ENCODE measurements around the gene SLCO1C1. TPM values are rescaled to one million over a fixed set of nuclear protein-coding genes. Genes with fewer than 3 reads are reported as not detected.

The SLCO1C1 gene, protein sequence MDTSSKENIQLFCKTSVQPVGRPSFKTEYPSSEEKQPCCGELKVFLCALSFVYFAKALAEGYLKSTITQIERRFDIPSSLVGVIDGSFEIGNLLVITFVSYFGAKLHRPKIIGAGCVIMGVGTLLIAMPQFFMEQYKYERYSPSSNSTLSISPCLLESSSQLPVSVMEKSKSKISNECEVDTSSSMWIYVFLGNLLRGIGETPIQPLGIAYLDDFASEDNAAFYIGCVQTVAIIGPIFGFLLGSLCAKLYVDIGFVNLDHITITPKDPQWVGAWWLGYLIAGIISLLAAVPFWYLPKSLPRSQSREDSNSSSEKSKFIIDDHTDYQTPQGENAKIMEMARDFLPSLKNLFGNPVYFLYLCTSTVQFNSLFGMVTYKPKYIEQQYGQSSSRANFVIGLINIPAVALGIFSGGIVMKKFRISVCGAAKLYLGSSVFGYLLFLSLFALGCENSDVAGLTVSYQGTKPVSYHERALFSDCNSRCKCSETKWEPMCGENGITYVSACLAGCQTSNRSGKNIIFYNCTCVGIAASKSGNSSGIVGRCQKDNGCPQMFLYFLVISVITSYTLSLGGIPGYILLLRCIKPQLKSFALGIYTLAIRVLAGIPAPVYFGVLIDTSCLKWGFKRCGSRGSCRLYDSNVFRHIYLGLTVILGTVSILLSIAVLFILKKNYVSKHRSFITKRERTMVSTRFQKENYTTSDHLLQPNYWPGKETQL
- total RNA-seq (2012; rRNA removed) = 0.22 TPM in 1 of 2 replicates, not detected in the other

DNA sequence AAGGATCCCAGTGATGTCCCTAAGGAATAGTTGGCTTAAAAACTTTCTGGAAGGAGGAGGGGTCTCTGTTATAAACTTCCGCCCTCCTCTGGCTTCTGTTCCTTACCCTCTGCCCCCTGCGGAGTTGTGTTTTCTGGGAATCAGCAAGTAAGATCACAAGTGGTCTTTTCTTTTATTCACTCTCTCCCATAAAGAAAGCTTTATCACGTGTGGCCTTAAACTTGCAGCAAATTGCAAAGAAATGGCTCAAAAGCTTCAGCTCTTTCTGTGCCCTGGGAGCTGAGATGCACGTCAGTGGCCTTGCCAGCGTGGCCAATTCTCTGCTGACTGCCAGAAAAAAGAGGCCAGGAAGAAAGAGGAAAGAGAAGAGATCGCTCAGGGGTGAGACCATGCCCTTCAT is at the start of gene SLCO1C1:
TSS of gene SLCO1C1 (plus strand) at position 101 of the 400 bp plus-strand sequence. CDS start 4,245 bp downstream, outside the sequence.
- Histone ChIP-seq H3K36me3 (ENCODE audit: insufficient read depth, low read length) (no peaks in the 10 kb centered on the region), H3K4me1 (ENCODE audit: control insufficient read depth, insufficient read depth, low read length) (no peaks in the 10 kb centered on the region), H3K27me3 (ENCODE audit: control insufficient read depth, insufficient read depth, low read length) (no peaks in the 10 kb centered on the region), H3K4me3 (ENCODE audit: low read length) (no peak within 1 kb of the TSS), H3K4me2 (ENCODE audit: low read length) (no peak within 1 kb of the TSS), H3K9me3 (replicated peaks; ENCODE audit: low read length) (no peaks in the 10 kb centered on the region), H3K9ac (ENCODE audit: low read depth, low read length) (no peak within 1 kb of the TSS)

DNA sequence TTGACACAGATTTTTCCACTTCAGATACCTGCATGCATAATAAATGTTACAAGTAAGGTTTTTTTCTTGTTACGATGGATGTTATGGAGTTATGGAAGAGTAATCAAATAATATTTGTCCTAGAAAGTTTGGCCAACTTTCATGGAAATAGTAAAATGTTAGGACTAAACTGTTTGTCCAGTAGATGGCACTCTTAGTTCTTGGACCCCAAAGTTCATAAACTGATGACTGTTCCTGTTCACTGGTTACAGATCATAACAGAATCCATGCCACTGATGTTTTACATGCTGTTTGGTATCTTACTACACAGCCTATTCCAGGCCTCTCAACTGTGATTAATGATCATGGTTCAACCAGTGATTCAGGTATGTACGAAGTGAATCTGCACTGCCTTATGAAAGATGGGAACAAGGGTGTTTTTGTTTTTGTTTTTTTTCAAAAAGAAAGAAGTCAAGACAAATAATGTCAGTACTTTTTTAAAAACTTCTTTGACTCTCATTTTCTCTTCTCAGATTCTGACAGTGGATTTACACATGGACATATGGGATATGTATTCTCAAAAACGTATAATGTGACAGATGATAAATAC is 48.8 kb upstream of the SLCO1C1 start:
- no peaks in the 10 kb centered on the region for H3K4me1 ChIP-seq (ENCODE audit: control insufficient read depth, insufficient read depth, low read length)
- H3K4me2 ChIP-seq (ENCODE audit: low read length) = no peak overlapping the region
- no peak overlapping the region for H3K4me3 ChIP-seq (ENCODE audit: low read length)
- no peaks in the 10 kb centered on the region for H3K27me3 ChIP-seq (ENCODE audit: control insufficient read depth, insufficient read depth, low read length)
- H3K36me3 ChIP-seq (ENCODE audit: insufficient read depth, low read length) = no peaks in the 10 kb centered on the region
- H3K9ac ChIP-seq (ENCODE audit: low read depth, low read length) = no peak overlapping the region
- H3K9me3 ChIP-seq (replicated peaks; ENCODE audit: low read length) = no peaks in the 10 kb centered on the region

DNA sequence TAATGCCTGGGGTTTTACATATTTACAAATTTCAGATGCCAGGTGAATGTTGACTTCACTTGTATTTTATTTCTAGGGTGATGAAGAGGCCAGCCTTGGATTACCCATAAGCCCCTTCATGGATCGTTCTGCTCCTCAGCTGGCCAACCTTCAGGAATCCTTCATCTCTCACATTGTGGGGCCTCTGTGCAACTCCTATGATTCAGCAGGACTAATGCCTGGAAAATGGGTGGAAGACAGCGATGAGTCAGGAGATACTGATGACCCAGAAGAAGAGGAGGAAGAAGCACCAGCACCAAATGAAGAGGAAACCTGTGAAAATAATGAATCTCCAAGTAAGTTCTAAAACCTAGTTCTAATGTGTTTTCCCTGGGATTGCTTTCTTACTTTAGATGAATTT is 41.3 kb upstream of the SLCO1C1 start:
- no peak overlapping the region for H3K9ac ChIP-seq (ENCODE audit: low read depth, low read length)
- no peak overlapping the region for H3K4me3 ChIP-seq (ENCODE audit: low read length)
- H3K4me1 ChIP-seq (ENCODE audit: control insufficient read depth, insufficient read depth, low read length) = no peaks in the 10 kb centered on the region
- no peaks in the 10 kb centered on the region for H3K36me3 ChIP-seq (ENCODE audit: insufficient read depth, low read length)
- H3K27me3 ChIP-seq (ENCODE audit: control insufficient read depth, insufficient read depth, low read length) = no peaks in the 10 kb centered on the region
- no peaks in the 10 kb centered on the region for H3K9me3 ChIP-seq (replicated peaks; ENCODE audit: low read length)
- H3K4me2 ChIP-seq (ENCODE audit: low read length) = no peak overlapping the region

DNA sequence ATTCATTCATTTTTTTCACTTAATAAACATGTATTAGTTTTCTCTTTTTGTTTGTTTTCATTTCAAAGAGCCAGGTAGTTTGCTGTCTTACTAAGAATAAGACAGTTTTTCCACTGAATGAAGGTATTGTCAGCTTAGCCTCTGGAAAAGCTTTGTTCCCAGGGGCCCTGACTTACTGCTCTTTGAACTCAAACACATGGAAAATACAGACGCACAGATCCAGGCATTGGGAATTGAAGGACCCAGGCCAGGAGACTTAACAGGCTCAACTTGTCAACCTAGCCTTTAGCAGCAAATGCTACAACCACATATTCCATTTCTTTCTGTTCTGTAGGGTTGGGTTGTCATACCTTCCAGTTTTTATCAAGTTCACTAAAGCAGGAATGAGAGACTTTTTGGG is 38.5 kb upstream of the SLCO1C1 start:
- H3K9ac ChIP-seq (ENCODE audit: low read depth, low read length) = no peak overlapping the region
- no peaks in the 10 kb centered on the region for H3K27me3 ChIP-seq (ENCODE audit: control insufficient read depth, insufficient read depth, low read length)
- no peak overlapping the region for H3K4me3 ChIP-seq (ENCODE audit: low read length)
- no peaks in the 10 kb centered on the region for H3K4me1 ChIP-seq (ENCODE audit: control insufficient read depth, insufficient read depth, low read length)
- no peaks in the 10 kb centered on the region for H3K9me3 ChIP-seq (replicated peaks; ENCODE audit: low read length)
- no peaks in the 10 kb centered on the region for H3K36me3 ChIP-seq (ENCODE audit: insufficient read depth, low read length)
- H3K4me2 ChIP-seq (ENCODE audit: low read length) = no peak overlapping the region

DNA sequence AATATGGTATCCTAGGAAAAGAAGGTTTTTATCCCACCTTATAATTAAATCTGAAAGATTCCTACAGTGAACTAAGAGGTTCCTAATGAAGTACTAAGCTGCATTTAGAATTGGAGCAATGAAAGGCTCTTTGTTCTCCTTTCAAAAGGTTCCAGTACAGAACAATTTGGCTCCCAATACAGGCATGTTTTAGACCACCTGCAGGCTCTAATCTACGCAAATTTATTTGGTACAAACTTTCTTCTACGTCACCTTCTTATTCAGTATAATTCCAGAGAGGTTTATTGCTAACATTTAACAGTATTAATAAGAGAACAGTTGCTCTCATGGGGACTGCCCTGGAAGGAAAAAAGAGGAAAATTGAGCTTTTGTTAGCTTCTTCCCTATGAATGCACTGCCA is 37.6 kb upstream of the SLCO1C1 start:
- Histone ChIP-seq H3K27me3 (ENCODE audit: control insufficient read depth, insufficient read depth, low read length) (no peaks in the 10 kb centered on the region), H3K9me3 (replicated peaks; ENCODE audit: low read length) (no peaks in the 10 kb centered on the region), H3K4me1 (ENCODE audit: control insufficient read depth, insufficient read depth, low read length) (no peaks in the 10 kb centered on the region), H3K9ac (ENCODE audit: low read depth, low read length) (no peak overlapping the region), H3K4me3 (ENCODE audit: low read length) (no peak overlapping the region), H3K4me2 (ENCODE audit: low read length) (no peak overlapping the region), H3K36me3 (ENCODE audit: insufficient read depth, low read length) (no peaks in the 10 kb centered on the region)

DNA sequence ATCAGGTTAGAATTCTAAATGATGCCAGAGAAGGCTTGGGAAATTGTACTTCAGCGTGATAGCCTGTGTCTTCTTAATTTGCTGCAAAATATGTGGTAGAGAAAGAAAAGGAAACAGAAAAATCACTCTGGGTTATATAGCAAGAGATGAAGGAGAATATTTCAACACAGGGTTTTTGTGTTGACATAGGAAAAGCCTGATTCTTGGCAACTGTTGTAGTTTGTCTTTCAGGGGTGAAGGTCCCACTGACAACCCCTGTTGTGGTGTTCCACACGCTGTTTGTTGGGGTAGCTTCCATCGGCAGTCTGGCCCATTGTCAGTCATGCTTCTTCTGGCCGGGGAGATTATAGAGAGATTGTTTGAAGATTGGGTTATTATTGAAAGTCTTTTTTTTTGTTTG is 13.8 kb upstream of the SLCO1C1 start:
- Histone ChIP-seq H3K4me1 (ENCODE audit: control insufficient read depth, insufficient read depth, low read length) (no peaks in the 10 kb centered on the region), H3K36me3 (ENCODE audit: insufficient read depth, low read length) (no peaks in the 10 kb centered on the region), H3K27me3 (ENCODE audit: control insufficient read depth, insufficient read depth, low read length) (no peaks in the 10 kb centered on the region), H3K9me3 (replicated peaks; ENCODE audit: low read length) (no peaks in the 10 kb centered on the region), H3K9ac (ENCODE audit: low read depth, low read length) (no peak overlapping the region), H3K4me3 (ENCODE audit: low read length) (no peak overlapping the region), H3K4me2 (ENCODE audit: low read length) (no peak overlapping the region)

DNA sequence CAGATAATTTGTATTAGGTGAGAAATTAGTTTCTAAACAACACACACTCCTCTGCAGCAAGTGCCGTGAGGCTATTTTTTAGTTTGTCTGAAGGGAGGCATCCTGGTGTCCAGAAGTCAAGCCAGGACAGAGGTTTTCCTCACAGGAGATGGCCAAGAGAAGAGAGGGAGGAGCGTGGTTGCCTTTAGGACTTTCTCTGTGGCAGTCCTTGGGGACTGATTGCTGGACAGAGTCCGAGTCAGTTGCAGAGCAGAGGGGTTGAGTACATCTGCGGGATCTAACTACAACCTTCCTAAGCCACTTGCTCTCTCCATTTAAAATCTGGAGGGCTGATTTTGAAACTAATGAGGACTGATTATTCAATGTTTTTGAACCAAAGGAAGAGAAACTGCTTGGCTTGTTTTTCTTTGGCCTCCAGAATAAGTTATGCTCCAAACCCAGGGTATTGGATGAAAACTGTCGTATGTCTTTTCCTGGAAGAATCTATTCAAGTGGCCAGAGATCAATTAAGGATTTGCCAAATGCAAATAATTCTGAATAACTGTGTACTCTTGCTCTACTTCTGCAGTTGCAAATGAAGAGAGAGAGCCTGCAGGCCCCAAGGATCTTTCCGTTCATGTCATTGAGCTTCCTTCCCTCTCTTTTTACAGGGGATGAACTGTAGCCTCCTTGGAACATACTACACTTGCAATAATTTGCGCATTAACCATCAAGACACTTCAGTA is 1.2 kb downstream of the SLCO1C1 start:
- Histone ChIP-seq H3K9me3 (replicated peaks; ENCODE audit: low read length) (no peaks in the 10 kb centered on the region), H3K36me3 (ENCODE audit: insufficient read depth, low read length) (no peaks in the 10 kb centered on the region), H3K4me1 (ENCODE audit: control insufficient read depth, insufficient read depth, low read length) (no peaks in the 10 kb centered on the region), H3K9ac (ENCODE audit: low read depth, low read length) (no peak overlapping the region), H3K4me2 (ENCODE audit: low read length) (no peak overlapping the region), H3K4me3 (ENCODE audit: low read length) (no peak overlapping the region), H3K27me3 (ENCODE audit: control insufficient read depth, insufficient read depth, low read length) (no peaks in the 10 kb centered on the region)

DNA sequence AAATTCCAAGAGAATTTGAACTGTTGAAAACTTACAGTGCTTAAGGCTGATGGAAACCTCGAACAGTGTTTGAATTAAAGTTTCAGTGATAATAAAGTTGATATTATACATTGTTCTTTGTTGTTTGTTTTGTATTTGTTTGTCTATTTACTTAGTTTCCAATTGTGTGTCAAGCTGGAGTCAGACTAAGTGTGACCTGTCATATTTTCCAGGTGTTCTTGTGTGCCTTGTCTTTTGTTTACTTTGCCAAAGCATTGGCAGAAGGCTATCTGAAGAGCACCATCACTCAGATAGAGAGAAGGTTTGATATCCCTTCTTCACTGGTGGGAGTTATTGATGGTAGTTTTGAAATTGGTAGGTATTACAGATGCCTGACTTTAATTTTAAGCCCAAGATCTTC is 6.0 kb downstream of the SLCO1C1 start:
- Histone ChIP-seq H3K27me3 (ENCODE audit: control insufficient read depth, insufficient read depth, low read length) (no peaks in the 10 kb centered on the region), H3K36me3 (ENCODE audit: insufficient read depth, low read length) (no peaks in the 10 kb centered on the region)

DNA sequence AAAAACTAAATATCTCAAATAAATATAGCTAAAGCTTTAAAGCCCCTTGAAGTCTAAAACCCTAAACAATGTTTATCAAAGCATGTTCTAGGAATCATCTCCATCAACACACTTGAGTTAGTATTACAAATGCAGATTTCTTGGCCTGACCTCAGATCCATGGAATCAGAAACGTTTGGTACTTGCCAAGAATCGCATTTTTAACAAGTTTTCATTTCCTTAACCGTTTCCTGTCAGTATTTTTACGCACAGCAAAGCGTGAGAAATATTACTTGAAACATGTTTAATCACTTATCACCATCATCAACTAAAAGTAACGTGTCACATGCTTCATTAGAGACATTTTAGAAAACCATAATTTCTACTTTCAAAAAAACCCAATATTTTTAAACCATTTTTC is 9.7 kb downstream of the SLCO1C1 start:
- Histone ChIP-seq H3K27me3 (ENCODE audit: control insufficient read depth, insufficient read depth, low read length) (no peaks in the 10 kb centered on the region), H3K36me3 (ENCODE audit: insufficient read depth, low read length) (no peaks in the 10 kb centered on the region), H3K9ac (ENCODE audit: low read depth, low read length) (no peak overlapping the region), H3K4me2 (ENCODE audit: low read length) (no peak overlapping the region), H3K4me1 (ENCODE audit: control insufficient read depth, insufficient read depth, low read length) (no peaks in the 10 kb centered on the region), H3K9me3 (replicated peaks; ENCODE audit: low read length) (no peaks in the 10 kb centered on the region), H3K4me3 (ENCODE audit: low read length) (no peak overlapping the region)

More for the DNA sequence above, 6.0 kb downstream of the SLCO1C1 start:
- Histone ChIP-seq H3K9me3 (replicated peaks; ENCODE audit: low read length) (no peaks in the 10 kb centered on the region), H3K9ac (ENCODE audit: low read depth, low read length) (no peak overlapping the region), H3K4me1 (ENCODE audit: control insufficient read depth, insufficient read depth, low read length) (no peaks in the 10 kb centered on the region), H3K4me3 (ENCODE audit: low read length) (no peak overlapping the region), H3K4me2 (ENCODE audit: low read length) (no peak overlapping the region)

DNA sequence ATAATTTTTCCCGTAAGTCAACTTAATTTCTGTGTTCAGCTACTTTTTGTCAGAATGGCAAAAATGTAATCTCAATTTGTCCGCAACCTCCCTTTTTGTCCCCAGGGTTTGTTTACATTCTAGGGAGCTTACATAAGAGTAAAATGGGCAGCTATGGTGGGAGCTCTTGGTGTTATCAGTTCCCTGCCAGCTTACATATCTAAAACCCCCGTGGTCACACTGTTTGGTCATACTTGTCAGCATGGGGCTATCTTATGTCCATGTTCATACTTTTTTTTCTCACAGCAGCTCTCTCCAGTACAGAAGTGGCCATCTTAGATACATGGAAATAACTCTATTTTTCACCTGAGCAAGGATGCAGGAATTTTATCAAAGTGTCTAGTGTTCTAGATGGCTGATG is 16.7 kb downstream of the SLCO1C1 start:
- Histone ChIP-seq H3K4me1 (ENCODE audit: control insufficient read depth, insufficient read depth, low read length) (no peaks in the 10 kb centered on the region), H3K9ac (ENCODE audit: low read depth, low read length) (no peak overlapping the region), H3K27me3 (ENCODE audit: control insufficient read depth, insufficient read depth, low read length) (no peaks in the 10 kb centered on the region)

DNA sequence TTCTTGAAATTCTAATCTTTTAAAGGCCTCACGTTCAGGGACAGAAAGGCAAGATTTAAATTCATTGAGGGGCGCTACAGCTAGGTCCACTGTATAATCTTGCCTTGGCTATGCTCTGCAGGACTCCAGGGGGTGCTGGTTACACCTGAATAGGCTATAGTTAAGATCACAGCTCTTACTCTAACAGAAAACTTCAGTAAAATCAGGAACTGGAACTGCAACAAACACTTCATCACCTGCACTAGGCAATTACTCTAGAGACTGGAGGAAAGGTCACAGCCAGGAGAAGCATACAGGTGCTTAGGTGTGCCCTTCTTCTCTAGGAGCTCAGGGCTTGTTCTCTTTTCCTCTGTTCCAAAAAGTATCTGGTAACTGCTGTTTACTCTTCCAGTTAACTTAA is 20.9 kb downstream of the SLCO1C1 start:
- H3K27me3 ChIP-seq (ENCODE audit: control insufficient read depth, insufficient read depth, low read length) = no peaks in the 10 kb centered on the region
- no peak overlapping the region for H3K9ac ChIP-seq (ENCODE audit: low read depth, low read length)
- no peak overlapping the region for H3K4me2 ChIP-seq (ENCODE audit: low read length)
- H3K9me3 ChIP-seq (replicated peaks; ENCODE audit: low read length) = no peaks in the 10 kb centered on the region
- H3K4me3 ChIP-seq (ENCODE audit: low read length) = no peak overlapping the region
- H3K36me3 ChIP-seq (ENCODE audit: insufficient read depth, low read length) = no peaks in the 10 kb centered on the region
- H3K4me1 ChIP-seq (ENCODE audit: control insufficient read depth, insufficient read depth, low read length) = no peaks in the 10 kb centered on the region

More for the DNA sequence above, 16.7 kb downstream of the SLCO1C1 start:
- Histone ChIP-seq H3K4me2 (ENCODE audit: low read length) (no peak overlapping the region), H3K9me3 (replicated peaks; ENCODE audit: low read length) (no peaks in the 10 kb centered on the region), H3K36me3 (ENCODE audit: insufficient read depth, low read length) (no peaks in the 10 kb centered on the region), H3K4me3 (ENCODE audit: low read length) (no peak overlapping the region)
